HepG2 (cell line): ENCODE results near the gene ADAMTS13. TPM values are rescaled to one million over a fixed set of nuclear protein-coding genes. Genes with fewer than 3 reads are reported as not detected.

ENCODE experiments used
- ATAC-seq: fragments of 200-7000 bp; cut with Tn5 transposase; 3 replicates; pipeline ENCODE4 v1.9.1; 2020; ENCODE audit warnings: mild to moderate bottlenecking, moderate library complexity
- BruUV-seq: library from RNA; stranded (reverse); fragments of 400-500 nt; replicated peaks from 2 replicates; lab custom pipeline; 2021; lab: Mats Ljungman, UMichigan
- CTCF ChIA-PET: fragments of 300-600 bp; formaldehyde crosslinking; extraction: SDS; loops from one replicate; lab custom pipeline; 2021; ENCODE audit warnings: low total read pairs, inconsistent platforms, low intra/inter-chr PET ratio; lab: Yijun Ruan, JAX
- POLR2A ChIA-PET: fragments of 350-600 bp; sonication (Branson Sonifier 250); formaldehyde crosslinking; loops from one replicate; lab custom pipeline; 2020; ENCODE audit warnings: antibody characterized with exemption, inconsistent platforms; lab: Yijun Ruan, JAX
- DNase-seq: peaks from one replicate; pipeline ENCODE4 v3.0.0-alpha.2; 2015; ENCODE audit warnings: low spot score
- FAIRE-seq: peaks from 3 replicates; lab custom pipeline; 2011; peaks lifted over from hg19 to GRCh38; lab: Jason Lieb, UNC
- H2AFZ ChIP-seq: one replicate; pipeline ENCODE4 v1.6.1; 2011; ENCODE audit warnings: low read length, inconsistent platforms
- H3K27ac ChIP-seq: fragments of 300-600 bp; 3 replicates; pipeline ENCODE4 v1.8.0; 2011; ENCODE audit warnings: mixed run types, mild to moderate bottlenecking, mixed read lengths, low read length, inconsistent platforms; ENCODE audit not compliant: insufficient read depth; ENCODE audit errors: extremely low read length
- H3K27me3 ChIP-seq, 2 experiments: fragments of 200-600 bp in 1 of 2; 2 replicates in 1 of 2; 3 replicates in 1 of 2; pipeline versions ENCODE4 v1.6.0 to v1.8.0; 2011; ENCODE audit warnings: low read length in 2 of 2, mild to moderate bottlenecking in 2 of 2, moderate library complexity in 2 of 2, inconsistent platforms in 1 of 2; ENCODE audit not compliant: insufficient read depth in 2 of 2, control insufficient read depth in 1 of 2
- H3K36me3 ChIP-seq, 2 experiments: fragments of 200-600 bp in 1 of 2; replicated peaks in 1 of 2; 2 replicates in 1 of 2; 3 replicates in 1 of 2; pipeline versions ENCODE4 v1.5.1 to v1.8.0; 2011; ENCODE audit warnings: low read length in 2 of 2, inconsistent platforms in 1 of 2; ENCODE audit not compliant: insufficient read depth in 2 of 2, control insufficient read depth in 1 of 2
- H3K4me1 ChIP-seq: 2 replicates; pipeline ENCODE4 v1.5.1; 2012; ENCODE audit warnings: low read length, inconsistent platforms; ENCODE audit not compliant: insufficient read depth
- H3K4me2 ChIP-seq: 2 replicates; pipeline ENCODE4 v1.6.0; 2011; ENCODE audit warnings: low read depth, low read length, inconsistent platforms
- H3K4me3 ChIP-seq, 3 experiments: fragments of 200-600 bp in 1 of 3; sonication (generic), shearing (Covaris generic) in 1 of 3; replicated peaks in 1 of 3; 2 replicates each; pipeline ENCODE4 v1.5.1; 2011 to 2016; ENCODE audit warnings: low read length in 3 of 3, inconsistent platforms in 2 of 3, low read depth in 2 of 3, mild to moderate bottlenecking in 2 of 3, control low read depth in 1 of 3, mixed read lengths in 1 of 3; ENCODE audit not compliant: insufficient read depth in 1 of 3
- H3K79me2 ChIP-seq: one replicate; pipeline ENCODE4 v1.6.1; 2011; ENCODE audit warnings: low read length, inconsistent platforms; ENCODE audit not compliant: insufficient read depth
- H3K9ac ChIP-seq: 2 replicates; pipeline ENCODE4 v1.6.0; 2011; ENCODE audit warnings: mild to moderate bottlenecking, low read depth, low read length, inconsistent platforms; ENCODE audit not compliant: insufficient read depth
- H3K9me3 ChIP-seq: 2 replicates; pipeline ENCODE4 v1.5.1; 2012; ENCODE audit warnings: mild to moderate bottlenecking, low read length
- H4K20me1 ChIP-seq: 2 replicates; pipeline ENCODE4 v1.6.0; 2011; ENCODE audit warnings: inconsistent platforms, mild to moderate bottlenecking, low read length, moderate library complexity; ENCODE audit not compliant: insufficient read depth
- BRD4 ChIP-seq: sonication (generic); formaldehyde crosslinking; IDR thresholded peaks from 2 replicates; pipeline ENCODE4 v1.4.0; 2020; ENCODE audit warnings: missing genetic modification reagents
- NFYB ChIP-seq: sonication (generic); formaldehyde crosslinking; IDR thresholded peaks from 2 replicates; pipeline ENCODE4 v1.4.0; 2020; ENCODE audit warnings: missing genetic modification reagents
- NRL ChIP-seq: sonication (generic); formaldehyde crosslinking; IDR thresholded peaks from 2 replicates; pipeline ENCODE4 v1.5.0; 2020; ENCODE audit warnings: missing genetic modification reagents, mild to moderate bottlenecking, moderate library complexity, borderline replicate concordance
- SOX13 ChIP-seq, 3 experiments: fragments of 450-650 bp in 1 of 3; sonication (generic) in 1 of 3; formaldehyde crosslinking in 1 of 3; IDR thresholded peaks in 2 of 3; conservative IDR thresholded peaks in 1 of 3; 2 replicates each; pipeline versions ENCODE4 v1.5.0 to v1.6.1; 2016 to 2020; ENCODE audit warnings: antibody characterized with exemption in 1 of 3, mild to moderate bottlenecking in 1 of 3, missing compliant biosample characterization in 1 of 3, missing genetic modification reagents in 1 of 3, moderate library complexity in 1 of 3
- SP1 ChIP-seq, 2 experiments: fragments of 450-650 bp in 1 of 2; sonication (generic) in 1 of 2; formaldehyde crosslinking in 1 of 2; IDR thresholded peaks; 2 replicates each; pipeline versions ENCODE4 v1.4.0 to v1.6.1; 2016 to 2020; ENCODE audit warnings: missing genetic modification reagents in 1 of 2
- SRF ChIP-seq: IDR thresholded peaks from 2 replicates; pipeline ENCODE4 v1.6.1; 2011; ENCODE audit warnings: mild to moderate bottlenecking, low read depth, low read length, moderate library complexity
- WIZ ChIP-seq: sonication (generic); formaldehyde crosslinking; IDR thresholded peaks from 2 replicates; pipeline ENCODE4 v1.5.1; 2020; ENCODE audit warnings: mild to moderate bottlenecking, missing genetic modification reagents
- ZFP36L1 ChIP-seq: sonication (generic); formaldehyde crosslinking; IDR thresholded peaks from 2 replicates; pipeline ENCODE4 v1.8.0; 2022; ENCODE audit warnings: mild to moderate bottlenecking, missing genetic modification reagents, moderate library complexity
- ZNF180 ChIP-seq: sonication (generic); formaldehyde crosslinking; IDR thresholded peaks from 2 replicates; pipeline ENCODE4 v1.4.0; 2020; ENCODE audit warnings: low read depth, missing genetic modification reagents, borderline replicate concordance
- ZNF512 ChIP-seq: sonication (generic); formaldehyde crosslinking; IDR thresholded peaks from 2 replicates; pipeline ENCODE4 v1.4.0; 2020; ENCODE audit warnings: mild to moderate bottlenecking, missing genetic modification reagents
- ZNF567 ChIP-seq: sonication (generic); formaldehyde crosslinking; IDR thresholded peaks from 2 replicates; pipeline ENCODE4 v1.8.1; 2023; ENCODE audit warnings: mild to moderate bottlenecking, missing genetic modification reagents, borderline replicate concordance
- WGBS: methylation state at CpG from one replicate; pipeline ENCODE4 v1.1.6; 2017; ENCODE audit warnings: low lambda C conversion rate; 5-methylcytosine and 5-hydroxymethylcytosine counted together
- in situ Hi-C: cut with HindIII; loops from 2 replicates; pipeline ENCODE4 v1.10.0; 2017; ENCODE audit warnings: low pct_unique_long_range_greater_than_20kb; ENCODE audit not compliant: extremely low pct_ligation_motif_present
- intact Hi-C: fragments of 100-400 bp; cut with micrococcal nuclease; formaldehyde crosslinking; loops from one replicate; pipeline ENCODE4 v1.10.0; 2022; ENCODE audit not compliant: unreplicated experiment
- polyA plus RNA-seq, 8 experiments: library from polyadenylated mRNA; depleted of rRNA in 3 of 8; stranded (reverse) in 7 of 8; unstranded in 1 of 8; fragments of >200 nt; fragmentation: Illumina TruSeq in 4 of 8; extraction: Trizol in 4 of 8; gene quantifications; 2 replicates each; pipeline versions ENCODE4 v1.2.1 to v1.2.3, GENCODE V29; 2011 to 2016; ENCODE audit warnings: low read depth in 4 of 8, missing spikeins in 1 of 8, mixed read lengths in 1 of 8; ENCODE audit not compliant: insufficient read depth in 1 of 8
- total RNA-seq, 5 experiments: library from RNA; depleted of rRNA; stranded (reverse); fragments of >200 nt; fragmentation: Illumina TruSeq; extraction: Trizol; gene quantifications; 2 replicates each; pipeline ENCODE4 v1.2.3, GENCODE V29; 2016; ENCODE audit warnings: low read depth in 1 of 5
- TF ChIP-seq, protein P1 (sequence below): sonication (generic); formaldehyde crosslinking; IDR thresholded peaks from 2 replicates; pipeline ENCODE4 v1.8.0; 2022; ENCODE audit warnings: mild to moderate bottlenecking, missing genetic modification reagents, borderline replicate concordance
- TF ChIP-seq, protein P2 (sequence below): sonication (generic); formaldehyde crosslinking; IDR thresholded peaks from 2 replicates; pipeline ENCODE4 v1.4.0; 2020; ENCODE audit warnings: low read depth, mild to moderate bottlenecking, missing genetic modification reagents
- TF ChIP-seq, protein P3 (sequence below): IDR thresholded peaks from 2 replicates; pipeline ENCODE4 v1.6.1; 2012; ENCODE audit warnings: low read depth, low read length, improper control_type of control experiment
- TF ChIP-seq, protein P4 (sequence below), 2 experiments: sonication (generic) in 1 of 2; formaldehyde crosslinking in 1 of 2; IDR thresholded peaks; 2 replicates each; pipeline versions ENCODE4 v1.4.0 to v1.6.1; 2018 to 2020; ENCODE audit warnings: missing genetic modification reagents in 2 of 2, borderline replicate concordance in 1 of 2, low read depth in 1 of 2, mild to moderate bottlenecking in 1 of 2, missing biosample characterization in 1 of 2

ADAMTS13 gene
- total and polyA plus RNA-seq, 2 of the 13 experiments (the other 11 are each of a cell fraction or from before 2014, with no cell fraction given), result 0.91 to 4.5 TPM

DNA sequence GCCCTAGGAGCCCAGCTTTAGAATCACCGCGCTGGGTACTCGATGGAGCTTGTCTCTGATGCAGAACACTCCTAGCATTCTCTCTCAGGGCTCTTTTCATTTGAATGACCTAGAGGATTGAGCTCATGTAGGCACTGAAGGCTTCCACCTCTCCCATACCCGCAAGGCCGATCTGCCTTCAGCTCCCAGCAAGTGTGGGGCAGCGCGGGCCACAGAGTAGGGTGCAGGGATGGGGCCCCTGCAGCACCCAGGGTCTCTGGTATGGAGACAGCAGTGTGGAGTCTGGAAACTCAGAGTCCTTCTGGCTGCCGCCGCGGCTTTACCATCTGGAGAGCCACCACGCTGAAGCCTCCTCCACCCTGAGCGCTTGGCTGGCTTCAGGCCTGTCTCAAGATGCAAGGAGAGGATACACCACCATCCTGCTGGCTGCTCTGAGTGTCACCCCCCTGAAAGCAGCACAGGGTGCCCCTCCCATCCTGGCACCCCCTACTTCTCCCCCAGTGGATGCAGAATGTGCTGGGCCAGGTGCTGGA lies 33.1 kb upstream of the ADAMTS13 start:
- ChIA-PET CTCF (no interaction called here), POLR2A (no interaction called here)
- DNase-seq (no peak), ATAC-seq (no peak), FAIRE-seq (no peak)
- WGBS, result 86% methylated on average over 5 of the region's 12 CpGs
- Histone ChIP-seq H3K4me1 (peaks cover 85% of the 10 kb centered on the region), H3K9ac (no peak overlapping the region), H4K20me1 (no peaks in the 10 kb centered on the region), H3K27me3 (no peaks in the 10 kb centered on the region), H3K4me2 (no peak overlapping the region), H3K79me2 (no peaks in the 10 kb centered on the region), H3K36me3 (no peaks in the 10 kb centered on the region), H3K9me3 (no peaks in the 10 kb centered on the region), H2AFZ (no peak overlapping the region), H3K27ac (no peak overlapping the region), H3K4me3 (no peak overlapping the region)
- no TSS peak for BruUV-seq
- in situ Hi-C loops, result no loop called here
- intact Hi-C loops, result no loop called here
- no peak for TF ChIP-seq ZNF512
- no peak for TF ChIP-seq SRF
- TF ChIP-seq, protein P1, sequence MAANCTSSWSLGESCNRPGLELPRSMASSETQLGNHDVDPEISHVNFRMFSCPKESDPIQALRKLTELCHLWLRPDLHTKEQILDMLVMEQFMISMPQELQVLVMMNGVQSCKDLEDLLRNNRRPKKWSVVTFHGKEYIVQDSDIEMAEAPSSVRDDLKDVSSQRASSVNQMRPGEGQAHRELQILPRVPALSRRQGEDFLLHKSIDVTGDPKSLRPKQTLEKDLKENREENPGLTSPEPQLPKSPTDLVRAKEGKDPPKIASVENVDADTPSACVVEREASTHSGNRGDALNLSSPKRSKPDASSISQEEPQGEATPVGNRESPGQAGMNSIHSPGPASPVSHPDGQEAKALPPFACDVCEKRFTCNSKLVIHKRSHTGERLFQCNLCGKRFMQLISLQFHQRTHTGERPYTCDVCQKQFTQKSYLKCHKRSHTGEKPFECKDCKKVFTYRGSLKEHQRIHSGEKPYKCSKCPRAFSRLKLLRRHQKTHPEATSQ, result no peak
- no peak for TF ChIP-seq WIZ
- TF ChIP-seq ZNF567 (CRISPR knock-in tag), result no peak
- TF ChIP-seq, protein P2, sequence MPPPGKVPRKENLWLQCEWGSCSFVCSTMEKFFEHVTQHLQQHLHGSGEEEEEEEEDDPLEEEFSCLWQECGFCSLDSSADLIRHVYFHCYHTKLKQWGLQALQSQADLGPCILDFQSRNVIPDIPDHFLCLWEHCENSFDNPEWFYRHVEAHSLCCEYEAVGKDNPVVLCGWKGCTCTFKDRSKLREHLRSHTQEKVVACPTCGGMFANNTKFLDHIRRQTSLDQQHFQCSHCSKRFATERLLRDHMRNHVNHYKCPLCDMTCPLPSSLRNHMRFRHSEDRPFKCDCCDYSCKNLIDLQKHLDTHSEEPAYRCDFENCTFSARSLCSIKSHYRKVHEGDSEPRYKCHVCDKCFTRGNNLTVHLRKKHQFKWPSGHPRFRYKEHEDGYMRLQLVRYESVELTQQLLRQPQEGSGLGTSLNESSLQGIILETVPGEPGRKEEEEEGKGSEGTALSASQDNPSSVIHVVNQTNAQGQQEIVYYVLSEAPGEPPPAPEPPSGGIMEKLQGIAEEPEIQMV (CRISPR knock-in tag), result no peak
- TF ChIP-seq BRD4, result no peak
- TF ChIP-seq ZNF180, result no peak
- no peak for TF ChIP-seq NFYB
- no peak for TF ChIP-seq NRL
- no peak for TF ChIP-seq ZFP36L1 (CRISPR knock-in tag)
- TF ChIP-seq, protein P3, sequence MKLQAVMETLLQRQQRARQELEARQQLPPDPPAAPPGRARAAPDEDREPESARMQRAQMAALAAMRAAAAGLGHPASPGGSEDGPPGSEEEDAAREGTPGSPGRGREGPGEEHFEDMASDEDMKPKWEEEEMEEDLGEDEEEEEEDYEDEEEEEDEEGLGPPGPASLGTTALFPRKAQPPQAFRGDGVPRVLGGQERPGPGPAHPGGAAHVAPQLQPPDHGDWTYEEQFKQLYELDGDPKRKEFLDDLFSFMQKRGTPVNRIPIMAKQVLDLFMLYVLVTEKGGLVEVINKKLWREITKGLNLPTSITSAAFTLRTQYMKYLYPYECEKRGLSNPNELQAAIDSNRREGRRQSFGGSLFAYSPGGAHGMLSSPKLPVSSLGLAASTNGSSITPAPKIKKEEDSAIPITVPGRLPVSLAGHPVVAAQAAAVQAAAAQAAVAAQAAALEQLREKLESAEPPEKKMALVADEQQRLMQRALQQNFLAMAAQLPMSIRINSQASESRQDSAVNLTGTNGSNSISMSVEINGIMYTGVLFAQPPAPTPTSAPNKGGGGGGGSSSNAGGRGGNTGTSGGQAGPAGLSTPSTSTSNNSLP, result no peak
- no peak for TF ChIP-seq SP1 (IDR thresholded peaks at IDR 0.05)
- no peak for TF ChIP-seq SP1 (CRISPR knock-in tag; IDR thresholded peaks at IDR 0.05)
- TF ChIP-seq, protein P4, sequence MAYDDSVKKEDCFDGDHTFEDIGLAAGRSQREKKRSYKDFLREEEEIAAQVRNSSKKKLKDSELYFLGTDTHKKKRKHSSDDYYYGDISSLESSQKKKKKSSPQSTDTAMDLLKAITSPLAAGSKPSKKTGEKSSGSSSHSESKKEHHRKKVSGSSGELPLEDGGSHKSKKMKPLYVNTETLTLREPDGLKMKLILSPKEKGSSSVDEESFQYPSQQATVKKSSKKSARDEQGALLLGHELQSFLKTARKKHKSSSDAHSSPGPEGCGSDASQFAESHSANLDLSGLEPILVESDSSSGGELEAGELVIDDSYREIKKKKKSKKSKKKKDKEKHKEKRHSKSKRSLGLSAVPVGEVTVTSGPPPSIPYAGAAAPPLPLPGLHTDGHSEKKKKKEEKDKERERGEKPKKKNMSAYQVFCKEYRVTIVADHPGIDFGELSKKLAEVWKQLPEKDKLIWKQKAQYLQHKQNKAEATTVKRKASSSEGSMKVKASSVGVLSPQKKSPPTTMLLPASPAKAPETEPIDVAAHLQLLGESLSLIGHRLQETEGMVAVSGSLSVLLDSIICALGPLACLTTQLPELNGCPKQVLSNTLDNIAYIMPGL (CRISPR knock-in tag; IDR thresholded peaks at IDR 0.05; ENCODE audit: borderline replicate concordance in 1 of 2, low read depth in 1 of 2), result no peak
- no peak for TF ChIP-seq SOX13 (IDR thresholded peaks at IDR 0.05)
- no peak for TF ChIP-seq SOX13 (CRISPR knock-in tag; conservative IDR thresholded peaks at IDR 0.05 in 1 of 2, IDR thresholded peaks at IDR 0.05 in 1 of 2)
